Skin epidermis (tissue), 12 donors: ENCODE results near the gene ARHGAP42.

Source experiments
- H3K27ac ChIP-seq, 21 experiments: fragments of 200-600 bp; sonication (generic) in 11 of 21; one replicate each; pipeline ENCODE4 v1.5.0; 2020; ENCODE audit warnings: mild to moderate bottlenecking in 3 of 21, inconsistent platforms in 2 of 21, moderate library complexity in 2 of 21
- H3K4me3 ChIP-seq, 7 experiments: fragments of 200-600 bp; sonication (generic) in 2 of 7; one replicate each; pipeline ENCODE4 v1.5.0; 2020; ENCODE audit warnings: inconsistent platforms in 2 of 7, mild to moderate bottlenecking in 2 of 7, moderate library complexity in 1 of 7

The ARHGAP42 gene

GRCh38 chr11:100855466-100856067 is 168.5 kb downstream of the ARHGAP42 start:
- Histone ChIP-seq H3K27ac (no peak overlapping the region), H3K4me3 (no peak overlapping the region)

- Histone ChIP-seq H3K27ac (no peak overlapping the region), H3K4me3 (no peak overlapping the region)
Measured at GRCh38 chr11:100857236-100858005, 170.3 kb downstream of the ARHGAP42 start.

- no peak overlapping the region for H3K4me3 ChIP-seq
- H3K27ac ChIP-seq: no peak overlapping the region
Measured at GRCh38 chr11:100860318-100861155, 173.4 kb downstream of the ARHGAP42 start.

GRCh38 chr11:100861212-100861611 is 174.1 kb downstream of the ARHGAP42 start:
- Histone ChIP-seq H3K27ac (no peak overlapping the region), H3K4me3 (no peak overlapping the region)

GRCh38 chr11:100863080-100863581 is 176.0 kb downstream of the ARHGAP42 start:
- Histone ChIP-seq H3K4me3 (no peak overlapping the region), H3K27ac (no peak overlapping the region)

GRCh38 chr11:100865443-100866065 is 178.5 kb downstream of the ARHGAP42 start:
- no peak overlapping the region for H3K27ac ChIP-seq

GRCh38 chr11:100866453-100866852 is 179.4 kb downstream of the ARHGAP42 start:
- no peak overlapping the region for H3K4me3 ChIP-seq
- no peak overlapping the region for H3K27ac ChIP-seq

More at GRCh38 chr11:100865443-100866065, 178.5 kb downstream of the ARHGAP42 start:
- H3K4me3 ChIP-seq: no peak overlapping the region

- H3K4me3 ChIP-seq: no peak overlapping the region
- no peak overlapping the region for H3K27ac ChIP-seq
Measured at GRCh38 chr11:100867606-100868005, 180.5 kb downstream of the ARHGAP42 start.

GRCh38 chr11:100869328-100869727 is 182.2 kb downstream of the ARHGAP42 start:
- no peak overlapping the region for H3K4me3 ChIP-seq
- H3K27ac ChIP-seq: no peak overlapping the region

GRCh38 chr11:100870138-100870537 is 183.1 kb downstream of the ARHGAP42 start:
- H3K4me3 ChIP-seq: no peak overlapping the region
- no peak overlapping the region for H3K27ac ChIP-seq

- no peak overlapping the region for H3K4me3 ChIP-seq
- H3K27ac ChIP-seq: no peak overlapping the region
Measured at GRCh38 chr11:100872951-100873740, 186.1 kb downstream of the ARHGAP42 start.

- Histone ChIP-seq H3K4me3 (no peak overlapping the region), H3K27ac (no peak overlapping the region)
Measured at GRCh38 chr11:100874203-100874602, 187.1 kb downstream of the ARHGAP42 start.

- Histone ChIP-seq H3K4me3 (no peak overlapping the region), H3K27ac (peak overlapping the region in 2 of 21 experiments; percentile 37 to 50)
Measured at GRCh38 chr11:100875521-100875869, 188.4 kb downstream of the ARHGAP42 start.

GRCh38 chr11:100876815-100877520 is 189.9 kb downstream of the ARHGAP42 start:
- peak overlapping the region in 9 of 21 experiments; percentile 7 to 73 (median 25) for H3K27ac ChIP-seq

GRCh38 chr11:100878474-100878873 is 191.4 kb downstream of the ARHGAP42 start:
- H3K4me3 ChIP-seq: no peak overlapping the region
- H3K27ac ChIP-seq: peak overlapping the region in 5 of 21 experiments; percentile 4 to 73 (median 56)

More at GRCh38 chr11:100876815-100877520, 189.9 kb downstream of the ARHGAP42 start:
- H3K4me3 ChIP-seq: no peak overlapping the region

- peak overlapping the region in 1 of 21 experiments; percentile 14 for H3K27ac ChIP-seq
Measured at GRCh38 chr11:100882957-100883356, 195.9 kb downstream of the ARHGAP42 start.

GRCh38 chr11:100883830-100884229 is 196.7 kb downstream of the ARHGAP42 start:
- H3K27ac ChIP-seq: no peak overlapping the region
- no peak overlapping the region for H3K4me3 ChIP-seq

More at GRCh38 chr11:100882957-100883356, 195.9 kb downstream of the ARHGAP42 start:
- H3K4me3 ChIP-seq: no peak overlapping the region

GRCh38 chr11:100887659-100888058 is 200.6 kb downstream of the ARHGAP42 start:
- no peak overlapping the region for H3K4me3 ChIP-seq

More at GRCh38 chr11:100887659-100888058, 200.6 kb downstream of the ARHGAP42 start:
- no peak overlapping the region for H3K27ac ChIP-seq
